SU-DHL-6 (cell line): Measurements from ENCODE around the gene TM4SF18.

Source experiments
- EZH2phosphoT487 ChIP-seq: fragments of 200-600 bp; sonication (generic), shearing (Covaris generic); conservative IDR thresholded peaks from 2 replicates; pipeline ENCODE4 v1.6.1; 2018; ENCODE audit warnings: mild to moderate bottlenecking, antibody characterized with exemption, low read length, moderate library complexity, mixed read lengths
- TF ChIP-seq, protein P1 (sequence below): fragments of 200-600 bp; sonication (generic); IDR thresholded peaks from one replicate; pipeline ENCODE4 v1.5.1; 2017; ENCODE audit warnings: antibody characterized with exemption, mild to moderate bottlenecking, low read length, moderate library complexity; ENCODE audit not compliant: insufficient read depth, poor library complexity, severe bottlenecking

- TF ChIP-seq, protein P1, sequence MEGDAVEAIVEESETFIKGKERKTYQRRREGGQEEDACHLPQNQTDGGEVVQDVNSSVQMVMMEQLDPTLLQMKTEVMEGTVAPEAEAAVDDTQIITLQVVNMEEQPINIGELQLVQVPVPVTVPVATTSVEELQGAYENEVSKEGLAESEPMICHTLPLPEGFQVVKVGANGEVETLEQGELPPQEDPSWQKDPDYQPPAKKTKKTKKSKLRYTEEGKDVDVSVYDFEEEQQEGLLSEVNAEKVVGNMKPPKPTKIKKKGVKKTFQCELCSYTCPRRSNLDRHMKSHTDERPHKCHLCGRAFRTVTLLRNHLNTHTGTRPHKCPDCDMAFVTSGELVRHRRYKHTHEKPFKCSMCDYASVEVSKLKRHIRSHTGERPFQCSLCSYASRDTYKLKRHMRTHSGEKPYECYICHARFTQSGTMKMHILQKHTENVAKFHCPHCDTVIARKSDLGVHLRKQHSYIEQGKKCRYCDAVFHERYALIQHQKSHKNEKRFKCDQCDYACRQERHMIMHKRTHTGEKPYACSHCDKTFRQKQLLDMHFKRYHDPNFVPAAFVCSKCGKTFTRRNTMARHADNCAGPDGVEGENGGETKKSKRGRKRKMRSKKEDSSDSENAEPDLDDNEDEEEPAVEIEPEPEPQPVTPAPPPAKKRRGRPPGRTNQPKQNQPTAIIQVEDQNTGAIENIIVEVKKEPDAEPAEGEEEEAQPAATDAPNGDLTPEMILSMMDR, result no peak
- TF ChIP-seq EZH2phosphoT487, result no peak
These were observed 18.4 kb downstream of the TM4SF18 start for GRCh38 chr3:149314807-149315578.
